ENCODE measurements around the gene TIMM8A. TPM values are rescaled to one million over a fixed set of nuclear protein-coding genes. Genes with fewer than 3 reads are reported as not detected.

The TIMM8A gene
- polyA plus RNA-seq, 2 of the 4 experiments (the other 2 are of a cell fraction): 24.5 to 36.8 TPM

DNA sequence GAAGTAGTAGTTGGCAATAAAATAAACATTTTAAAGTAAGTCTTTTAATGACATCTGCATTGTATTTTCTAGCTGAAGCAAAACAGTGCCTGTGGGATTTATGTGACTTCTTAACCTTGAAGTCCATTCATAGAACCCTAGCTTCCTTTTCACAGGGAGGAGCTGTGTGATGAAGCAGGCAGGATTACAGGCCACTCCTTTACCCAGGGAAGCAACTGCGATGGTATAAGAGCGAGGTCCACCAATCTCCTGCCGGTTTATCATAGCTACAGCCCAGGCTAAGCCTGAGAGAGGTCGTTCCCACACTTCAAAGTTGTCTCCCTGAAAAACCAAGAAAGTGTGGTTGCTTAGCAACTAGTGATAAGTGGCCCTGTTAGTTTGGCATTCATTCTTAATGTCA, 49.2 kb upstream of the TIMM8A start (continued):
- TF ChIP-seq JUN (IDR thresholded peaks at IDR 0.05): no peak
- TF ChIP-seq MAFK (IDR thresholded peaks at IDR 0.05; ENCODE audit: partially characterized antibody): no peak
- no peak for TF ChIP-seq SMC3 (IDR thresholded peaks at IDR 0.05)
- no peak for TF ChIP-seq CHD2 (IDR thresholded peaks at IDR 0.05; ENCODE audit: low read length, partially characterized antibody)
- no peak for TF ChIP-seq HOXA7 (CRISPR knock-in tag; IDR thresholded peaks at IDR 0.05)
- TF ChIP-seq ZNF302 (CRISPR knock-in tag; IDR thresholded peaks at IDR 0.05): no peak
- no peak for TF ChIP-seq CEBPB (IDR thresholded peaks at IDR 0.05)
- TF ChIP-seq CHD4 (IDR thresholded peaks at IDR 0.05; ENCODE audit: borderline replicate concordance): no peak

DNA sequence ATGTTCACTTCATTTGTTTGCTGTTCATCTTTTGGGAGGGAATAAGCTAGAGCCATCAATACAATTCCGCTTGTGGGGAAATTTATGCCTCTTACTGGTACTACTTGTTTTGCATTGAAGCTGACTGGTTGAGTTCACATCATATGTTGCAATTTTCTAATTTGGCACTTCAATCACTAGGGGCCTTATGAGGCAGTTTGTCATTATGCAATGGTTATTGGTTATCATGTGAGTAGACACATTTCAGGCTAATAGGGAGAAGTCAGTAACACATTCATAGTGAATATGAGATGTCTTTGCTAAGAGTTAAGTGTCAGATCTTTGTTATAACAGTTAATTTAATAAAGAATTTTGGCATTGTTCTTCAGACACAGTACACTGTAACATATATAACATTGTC, 47.2 kb upstream of the TIMM8A start:
- CTCF ChIA-PET: no interaction called here
- ATAC-seq (peak; percentile 2 to 6; a peak in 2 of 6 replicates), FAIRE-seq (no peak), DNase-seq (ENCODE audit: low read depth in 1 of 2, low spot score in 1 of 2) (no peak)
- peaks cover 22% of the 10 kb centered on the region for H3K4me1 ChIP-seq
- H3K4me3 ChIP-seq: no peak overlapping the region
- no peak overlapping the region for H3K27ac ChIP-seq
- TF ChIP-seq TFCP2L1 (CRISPR knock-in tag; IDR thresholded peaks at IDR 0.05) (0 out of 2 replicates have a peak, but pooled peaks have one; percentile 35), BHLHE40 (IDR thresholded peaks at IDR 0.05; ENCODE audit: low read depth, low read length) (no peak), MAZ (IDR thresholded peaks at IDR 0.05; ENCODE audit: borderline replicate concordance, low read depth, low read length) (no peak), EP300 (IDR thresholded peaks at IDR 0.05) (no peak)
- POLR2A ChIA-PET: interaction anchor here (1.3 kb wide), 1 partner anchor 12 kb away, joined by 4 read pairs; the partner anchor contains the start of genes GLA and HNRNPH2
- H3K9me3 ChIP-seq: no peaks in the 10 kb centered on the region
- WGBS (ENCODE audit: missing lambda C conversion rate): 92% methylated on average over 1 of the region's 1 CpG
- no peak overlapping the region for H3K4me2 ChIP-seq

DNA sequence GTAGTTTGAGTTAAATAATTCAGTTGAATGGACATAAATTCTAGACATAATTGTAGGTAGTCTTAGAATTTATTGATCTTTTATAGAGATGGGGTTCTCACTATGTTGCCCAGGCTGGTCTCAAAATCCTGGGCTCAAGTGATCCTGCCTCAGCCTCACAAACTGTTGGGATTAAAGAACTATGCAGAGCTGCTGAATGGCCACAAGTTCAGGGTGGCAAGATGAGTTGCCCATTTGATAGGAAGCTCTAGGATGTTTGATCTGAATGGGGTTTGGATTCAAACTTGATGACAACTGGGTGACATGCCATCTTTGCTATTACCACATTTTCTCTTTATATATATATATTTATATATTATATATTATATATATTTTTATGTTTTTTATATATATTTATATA, 45.8 kb upstream of the TIMM8A start:
- FAIRE-seq (no peak), ATAC-seq (no peak), DNase-seq (ENCODE audit: low read depth in 1 of 2, low spot score in 1 of 2) (no peak)
- ChIA-PET CTCF (no interaction called here), POLR2A (no interaction called here)
- Histone ChIP-seq H3K4me3 (no peak overlapping the region), H3K9me3 (no peaks in the 10 kb centered on the region), H3K27ac (no peak overlapping the region), H3K4me2 (peak overlapping the region; percentile 99; the same call in 1 of the 3 replicates), H3K4me1 (peaks cover 22% of the 10 kb centered on the region)
- 0 out of 2 replicates have a peak, but pooled peaks have one; percentile 36 for TF ChIP-seq TFCP2L1 (CRISPR knock-in tag; IDR thresholded peaks at IDR 0.05)
- no peak for TF ChIP-seq NFE2L2 (conservative IDR thresholded peaks at IDR 0.05; ENCODE audit: low read length)

DNA sequence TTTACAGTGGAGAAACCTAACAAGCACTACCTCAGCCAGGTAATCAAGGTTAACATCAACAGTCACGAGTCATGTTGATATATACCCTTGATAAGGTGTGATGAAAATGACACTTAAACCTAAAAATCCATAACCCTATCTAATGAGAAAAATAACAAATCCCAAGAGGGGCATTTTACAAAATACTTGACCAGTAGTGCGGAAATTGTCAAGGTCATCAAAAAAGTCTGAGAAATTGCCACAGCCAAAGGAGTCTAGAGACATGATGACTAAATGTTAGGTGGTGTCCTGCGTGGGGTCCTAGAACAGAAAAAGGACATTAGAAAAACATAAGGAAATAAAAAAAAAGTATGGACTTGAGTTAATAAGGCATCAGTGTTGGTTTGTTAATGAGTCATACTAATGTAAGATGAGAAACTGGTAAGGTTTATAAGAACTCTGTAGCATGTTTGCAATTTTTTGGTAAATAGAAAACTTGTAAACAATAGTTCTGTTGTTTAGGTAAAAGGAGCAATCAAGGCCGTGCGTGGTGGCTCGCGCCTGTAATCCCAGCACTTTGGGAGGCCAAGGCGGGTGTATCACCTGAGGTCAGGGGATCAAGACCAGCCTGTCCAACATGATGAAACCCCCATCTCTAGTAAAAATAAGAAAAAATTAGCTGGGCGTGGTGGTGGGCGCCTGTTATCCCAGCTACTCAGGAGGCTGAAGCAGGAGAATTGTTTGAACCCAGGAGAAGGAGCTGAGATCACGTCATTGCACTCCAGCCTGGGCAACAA, 45.2 kb upstream of the TIMM8A start:
- no peak overlapping the region for H3K27ac ChIP-seq
- 0 out of 3 replicates have a peak overlapping the region, but pooled peaks have one; percentile 85 for H3K4me3 ChIP-seq
- peaks cover 22% of the 10 kb centered on the region for H3K4me1 ChIP-seq
- FAIRE-seq: no peak
- H3K4me2 ChIP-seq: peak overlapping the region; percentile 99
- ATAC-seq: no peak
- TF ChIP-seq JUN (IDR thresholded peaks at IDR 0.05) (0 out of 5 replicates have a peak, but pooled peaks of 1 of the 2 experiments have one; percentile 19), FOSL2 (IDR thresholded peaks at IDR 0.05) (no peak), FOSL2 (CRISPR knock-in tag; IDR thresholded peaks at IDR 0.05) (peak; percentile 53; the same call in 1 of the 2 replicates), ZFP36 (IDR thresholded peaks at IDR 0.05; ENCODE audit: borderline replicate concordance, partially characterized antibody) (no peak), HOXA7 (CRISPR knock-in tag; IDR thresholded peaks at IDR 0.05) (0 out of 2 replicates have a peak, but pooled peaks have one; percentile 76), HOXB13 (CRISPR knock-in tag; IDR thresholded peaks at IDR 0.05; ENCODE audit: low read depth) (no peak), JUNB (IDR thresholded peaks at IDR 0.05) (no peak), MAFK (IDR thresholded peaks at IDR 0.05; ENCODE audit: partially characterized antibody) (peak; percentile 84)
- WGBS (ENCODE audit: missing lambda C conversion rate): 84% methylated on average over 11 of the region's 11 CpGs
- CTCF ChIA-PET: no interaction called here
- H3K9me3 ChIP-seq: no peaks in the 10 kb centered on the region
- POLR2A ChIA-PET: no interaction called here
- no peak for DNase-seq (ENCODE audit: low read depth in 1 of 2, low spot score in 1 of 2)

DNA sequence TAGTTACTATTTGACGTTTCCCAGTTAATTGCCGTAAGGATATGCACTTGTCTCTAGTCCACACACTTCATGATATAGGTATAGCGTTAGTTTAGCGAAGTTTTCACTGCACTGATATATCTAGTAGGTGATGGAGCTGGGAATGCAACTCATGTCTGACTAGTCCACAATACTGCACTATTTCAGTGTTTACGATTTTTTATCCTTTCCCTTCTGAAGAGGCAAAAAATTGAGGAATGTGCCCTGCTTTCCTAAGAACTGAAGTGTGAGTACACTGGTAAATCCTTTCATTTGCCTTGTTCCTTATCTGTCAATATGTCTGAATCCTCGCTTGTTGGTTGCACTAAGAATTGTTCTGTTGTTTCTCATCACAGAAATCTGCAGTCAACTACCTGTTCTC, 43.3 kb upstream of the TIMM8A start:
- Histone ChIP-seq H3K4me3 (peak overlapping the region; percentile 85), H3K9me3 (no peaks in the 10 kb centered on the region), H3K27ac (peak overlapping the region; percentile 87 to 95), H3K4me1 (peaks cover 22% of the 10 kb centered on the region), H3K4me2 (peak overlapping the region; percentile 99)
- DNase-seq (ENCODE audit: low read depth in 1 of 2, low spot score in 1 of 2) (no peak), FAIRE-seq (peak; percentile 68), ATAC-seq (no peak)
- 6% methylated on average over 6 of the region's 6 CpGs for WGBS (ENCODE audit: missing lambda C conversion rate)
- TF ChIP-seq RAD21 (conservative IDR thresholded peaks at IDR 0.05 in 1 of 2, IDR thresholded peaks at IDR 0.05 in 1 of 2) (no peak), HEYL (CRISPR knock-in tag; IDR thresholded peaks at IDR 0.05) (no peak), SMC3 (IDR thresholded peaks at IDR 0.05) (no peak), CBX8 (IDR thresholded peaks at IDR 0.05) (no peak), TFCP2L1 (CRISPR knock-in tag; IDR thresholded peaks at IDR 0.05) (no peak), POLR2AphosphoS2 (conservative IDR thresholded peaks at IDR 0.05; ENCODE audit: low read length) (no peak), NR3C1 (IDR thresholded peaks at IDR 0.05) (no peak), PHF8 (IDR thresholded peaks at IDR 0.05; ENCODE audit: borderline replicate concordance, low read depth) (no peak), EHF (CRISPR knock-in tag; IDR thresholded peaks at IDR 0.05) (no peak), POLR2A (IDR thresholded peaks at IDR 0.05; ENCODE audit: low read length) (no peak)
- TF ChIP-seq, protein P1, sequence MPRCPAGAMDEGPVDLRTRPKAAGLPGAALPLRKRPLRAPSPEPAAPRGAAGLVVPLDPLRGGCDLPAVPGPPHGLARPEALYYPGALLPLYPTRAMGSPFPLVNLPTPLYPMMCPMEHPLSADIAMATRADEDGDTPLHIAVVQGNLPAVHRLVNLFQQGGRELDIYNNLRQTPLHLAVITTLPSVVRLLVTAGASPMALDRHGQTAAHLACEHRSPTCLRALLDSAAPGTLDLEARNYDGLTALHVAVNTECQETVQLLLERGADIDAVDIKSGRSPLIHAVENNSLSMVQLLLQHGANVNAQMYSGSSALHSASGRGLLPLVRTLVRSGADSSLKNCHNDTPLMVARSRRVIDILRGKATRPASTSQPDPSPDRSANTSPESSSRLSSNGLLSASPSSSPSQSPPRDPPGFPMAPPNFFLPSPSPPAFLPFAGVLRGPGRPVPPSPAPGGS (IDR thresholded peaks at IDR 0.05): no peak
- TF ChIP-seq, protein P2, sequence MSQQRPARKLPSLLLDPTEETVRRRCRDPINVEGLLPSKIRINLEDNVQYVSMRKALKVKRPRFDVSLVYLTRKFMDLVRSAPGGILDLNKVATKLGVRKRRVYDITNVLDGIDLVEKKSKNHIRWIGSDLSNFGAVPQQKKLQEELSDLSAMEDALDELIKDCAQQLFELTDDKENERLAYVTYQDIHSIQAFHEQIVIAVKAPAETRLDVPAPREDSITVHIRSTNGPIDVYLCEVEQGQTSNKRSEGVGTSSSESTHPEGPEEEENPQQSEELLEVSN (IDR thresholded peaks at IDR 0.05; ENCODE audit: borderline replicate concordance, low read depth): no peak
- TF ChIP-seq, protein P3, sequence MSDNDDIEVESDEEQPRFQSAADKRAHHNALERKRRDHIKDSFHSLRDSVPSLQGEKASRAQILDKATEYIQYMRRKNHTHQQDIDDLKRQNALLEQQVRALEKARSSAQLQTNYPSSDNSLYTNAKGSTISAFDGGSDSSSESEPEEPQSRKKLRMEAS (IDR thresholded peaks at IDR 0.05): no peak
- CTCF ChIA-PET: interaction anchor here (1.7 kb wide), 1 partner anchor 10 kb away, joined by 25 read pairs; no protein-coding TSS in a partner anchor
- POLR2A ChIA-PET: interaction anchor here (1.5 to 2.3 kb wide), 2 partner anchors 9 to 44 kb away, joined by 19 to 46 read pairs; partner anchors contain the start of gene TIMM8A
